HepG2 (cell line): ENCODE data around the gene TELO2. TPM values are rescaled to one million over a fixed set of nuclear protein-coding genes. Genes with fewer than 3 reads are reported as not detected.

Source experiments
- DRAP1 ChIP-seq: IDR thresholded peaks from 2 replicates; pipeline ENCODE4 v1.6.1; 2016; ENCODE audit warnings: missing genetic modification reagents, missing compliant biosample characterization
- ELF3 ChIP-seq: IDR thresholded peaks from 2 replicates; pipeline ENCODE4 v1.6.1; 2016; ENCODE audit warnings: missing genetic modification reagents, missing compliant biosample characterization
- GATA4 ChIP-seq: sonication (generic); IDR thresholded peaks from 2 replicates; pipeline ENCODE4 v1.6.1; 2016; ENCODE audit warnings: antibody characterized with exemption, low read depth, borderline replicate concordance
- PAF1 ChIP-seq: IDR thresholded peaks from 2 replicates; pipeline ENCODE4 v1.6.1; 2016; ENCODE audit warnings: missing genetic modification reagents, missing compliant biosample characterization
- PRMT3 ChIP-seq: sonication (generic); formaldehyde crosslinking; IDR thresholded peaks from 2 replicates; pipeline ENCODE4 v1.8.1; 2022; ENCODE audit warnings: low read depth, mild to moderate bottlenecking, moderate library complexity, missing genetic modification reagents, borderline replicate concordance
- RNF2 ChIP-seq: fragments of 450-650 bp; conservative IDR thresholded peaks from 2 replicates; pipeline ENCODE4 v1.6.1; 2016; ENCODE audit warnings: low read depth
- SIX1 ChIP-seq: sonication (generic); formaldehyde crosslinking; IDR thresholded peaks from 2 replicates; pipeline ENCODE4 v1.4.0; 2020; ENCODE audit warnings: missing genetic modification reagents, borderline replicate concordance
- SMYD3 ChIP-seq: sonication (generic); formaldehyde crosslinking; IDR thresholded peaks from 2 replicates; pipeline ENCODE4 v1.8.1; 2023; ENCODE audit warnings: mild to moderate bottlenecking, missing genetic modification reagents
- SOX13 ChIP-seq, 3 experiments: fragments of 450-650 bp in 1 of 3; sonication (generic) in 1 of 3; formaldehyde crosslinking in 1 of 3; IDR thresholded peaks in 2 of 3; conservative IDR thresholded peaks in 1 of 3; 2 replicates each; pipeline versions ENCODE4 v1.5.0 to v1.6.1; 2016 to 2020; ENCODE audit warnings: antibody characterized with exemption in 1 of 3, mild to moderate bottlenecking in 1 of 3, missing compliant biosample characterization in 1 of 3, missing genetic modification reagents in 1 of 3, moderate library complexity in 1 of 3
- TCF7L2 ChIP-seq: IDR thresholded peaks from 2 replicates; pipeline ENCODE4 v1.6.1; 2011; ENCODE audit warnings: mild to moderate bottlenecking, low read depth, low read length, moderate library complexity
- TMF1 ChIP-seq: sonication (generic); formaldehyde crosslinking; IDR thresholded peaks from 2 replicates; pipeline ENCODE4 v1.8.1; 2022; ENCODE audit warnings: low read depth, missing genetic modification reagents
- ZNF124 ChIP-seq: sonication (generic); formaldehyde crosslinking; IDR thresholded peaks from 2 replicates; pipeline ENCODE4 v1.4.0; 2020; ENCODE audit warnings: missing genetic modification reagents
- ZNF224 ChIP-seq: sonication (generic); formaldehyde crosslinking; IDR thresholded peaks from 2 replicates; pipeline ENCODE4 v1.5.0; 2020; ENCODE audit warnings: mild to moderate bottlenecking, missing genetic modification reagents
- ZNF232 ChIP-seq: sonication (generic); formaldehyde crosslinking; IDR thresholded peaks from 2 replicates; pipeline ENCODE4 v1.4.0; 2020; ENCODE audit warnings: missing genetic modification reagents, borderline replicate concordance
- ZNF337 ChIP-seq: sonication (generic); formaldehyde crosslinking; IDR thresholded peaks from 2 replicates; pipeline ENCODE4 v1.5.1; 2020; ENCODE audit warnings: missing genetic modification reagents, low read depth, mild to moderate bottlenecking, borderline replicate concordance
- ZNF33B ChIP-seq: sonication (generic); formaldehyde crosslinking; IDR thresholded peaks from 2 replicates; pipeline ENCODE4 v1.5.1; 2020; ENCODE audit warnings: mild to moderate bottlenecking, missing genetic modification reagents
- ZNF441 ChIP-seq: sonication (generic); formaldehyde crosslinking; IDR thresholded peaks from 2 replicates; pipeline ENCODE4 v1.7.0; 2021; ENCODE audit warnings: missing genetic modification reagents, borderline replicate concordance
- ZNF639 ChIP-seq: conservative IDR thresholded peaks from 2 replicates; pipeline ENCODE4 v1.6.1; 2018; ENCODE audit warnings: missing genetic modification reagents
- polyA plus RNA-seq, 8 experiments: library from polyadenylated mRNA; depleted of rRNA in 3 of 8; stranded (reverse) in 7 of 8; unstranded in 1 of 8; fragments of >200 nt; fragmentation: Illumina TruSeq in 4 of 8; extraction: Trizol in 4 of 8; gene quantifications; 2 replicates each; pipeline versions ENCODE4 v1.2.1 to v1.2.3, GENCODE V29; 2011 to 2016; ENCODE audit warnings: low read depth in 4 of 8, missing spikeins in 1 of 8, mixed read lengths in 1 of 8; ENCODE audit not compliant: insufficient read depth in 1 of 8
- total RNA-seq, 5 experiments: library from RNA; depleted of rRNA; stranded (reverse); fragments of >200 nt; fragmentation: Illumina TruSeq; extraction: Trizol; gene quantifications; 2 replicates each; pipeline ENCODE4 v1.2.3, GENCODE V29; 2016; ENCODE audit warnings: low read depth in 1 of 5
- TF ChIP-seq, protein P1 (sequence below): sonication (generic); formaldehyde crosslinking; IDR thresholded peaks from 2 replicates; pipeline ENCODE4 v1.5.1; 2020; ENCODE audit warnings: mild to moderate bottlenecking, missing genetic modification reagents, moderate library complexity
- TF ChIP-seq, protein P2 (sequence below), 2 experiments: sonication (generic) in 1 of 2; formaldehyde crosslinking in 1 of 2; IDR thresholded peaks; 2 replicates each; pipeline versions ENCODE4 v1.5.1 to v1.6.1; 2011 to 2020; ENCODE audit warnings: borderline replicate concordance in 1 of 2, low read depth in 1 of 2, low read length in 1 of 2, mild to moderate bottlenecking in 1 of 2, missing genetic modification reagents in 1 of 2, moderate library complexity in 1 of 2

Gene TELO2
- total and polyA plus RNA-seq, 2 of the 13 experiments (the other 11 are each of a cell fraction or from before 2014, with no cell fraction given), result 10.1 to 17.9 TPM

GRCh38 chr16:1545044-1546040 is 52.2 kb downstream of the TELO2 start (continued):
- TF ChIP-seq, protein P1, sequence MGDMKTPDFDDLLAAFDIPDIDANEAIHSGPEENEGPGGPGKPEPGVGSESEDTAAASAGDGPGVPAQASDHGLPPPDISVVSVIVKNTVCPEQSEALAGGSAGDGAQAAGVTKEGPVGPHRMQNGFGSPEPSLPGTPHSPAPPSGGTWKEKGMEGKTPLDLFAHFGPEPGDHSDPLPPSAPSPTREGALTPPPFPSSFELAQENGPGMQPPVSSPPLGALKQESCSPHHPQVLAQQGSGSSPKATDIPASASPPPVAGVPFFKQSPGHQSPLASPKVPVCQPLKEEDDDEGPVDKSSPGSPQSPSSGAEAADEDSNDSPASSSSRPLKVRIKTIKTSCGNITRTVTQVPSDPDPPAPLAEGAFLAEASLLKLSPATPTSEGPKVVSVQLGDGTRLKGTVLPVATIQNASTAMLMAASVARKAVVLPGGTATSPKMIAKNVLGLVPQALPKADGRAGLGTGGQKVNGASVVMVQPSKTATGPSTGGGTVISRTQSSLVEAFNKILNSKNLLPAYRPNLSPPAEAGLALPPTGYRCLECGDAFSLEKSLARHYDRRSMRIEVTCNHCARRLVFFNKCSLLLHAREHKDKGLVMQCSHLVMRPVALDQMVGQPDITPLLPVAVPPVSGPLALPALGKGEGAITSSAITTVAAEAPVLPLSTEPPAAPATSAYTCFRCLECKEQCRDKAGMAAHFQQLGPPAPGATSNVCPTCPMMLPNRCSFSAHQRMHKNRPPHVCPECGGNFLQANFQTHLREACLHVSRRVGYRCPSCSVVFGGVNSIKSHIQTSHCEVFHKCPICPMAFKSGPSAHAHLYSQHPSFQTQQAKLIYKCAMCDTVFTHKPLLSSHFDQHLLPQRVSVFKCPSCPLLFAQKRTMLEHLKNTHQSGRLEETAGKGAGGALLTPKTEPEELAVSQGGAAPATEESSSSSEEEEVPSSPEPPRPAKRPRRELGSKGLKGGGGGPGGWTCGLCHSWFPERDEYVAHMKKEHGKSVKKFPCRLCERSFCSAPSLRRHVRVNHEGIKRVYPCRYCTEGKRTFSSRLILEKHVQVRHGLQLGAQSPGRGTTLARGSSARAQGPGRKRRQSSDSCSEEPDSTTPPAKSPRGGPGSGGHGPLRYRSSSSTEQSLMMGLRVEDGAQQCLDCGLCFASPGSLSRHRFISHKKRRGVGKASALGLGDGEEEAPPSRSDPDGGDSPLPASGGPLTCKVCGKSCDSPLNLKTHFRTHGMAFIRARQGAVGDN, result peak; percentile 76
- TF ChIP-seq ZNF224 (CRISPR knock-in tag), result no peak
- TF ChIP-seq RNF2, result no peak
- no peak for TF ChIP-seq PAF1 (CRISPR knock-in tag)
- TF ChIP-seq SMYD3, result no peak
- no peak for TF ChIP-seq GATA4
- no peak for TF ChIP-seq SIX1 (CRISPR knock-in tag)
- TF ChIP-seq SOX13 (IDR thresholded peaks at IDR 0.05), result no peak
- peak in 1 of 2 experiments; percentile 22; a peak in 1 of 4 replicates for TF ChIP-seq SOX13 (CRISPR knock-in tag; conservative IDR thresholded peaks at IDR 0.05 in 1 of 2, IDR thresholded peaks at IDR 0.05 in 1 of 2)
- TF ChIP-seq TMF1 (CRISPR knock-in tag), result no peak
- no peak for TF ChIP-seq ZNF337 (CRISPR knock-in tag)
- peak; percentile 23; the same call in 1 of the 2 replicates for TF ChIP-seq ZNF441
- no peak for TF ChIP-seq ZNF232 (CRISPR knock-in tag)
- no peak for TF ChIP-seq ZNF639 (CRISPR knock-in tag)
- TF ChIP-seq ZNF124, result no peak
- TF ChIP-seq, protein P2, sequence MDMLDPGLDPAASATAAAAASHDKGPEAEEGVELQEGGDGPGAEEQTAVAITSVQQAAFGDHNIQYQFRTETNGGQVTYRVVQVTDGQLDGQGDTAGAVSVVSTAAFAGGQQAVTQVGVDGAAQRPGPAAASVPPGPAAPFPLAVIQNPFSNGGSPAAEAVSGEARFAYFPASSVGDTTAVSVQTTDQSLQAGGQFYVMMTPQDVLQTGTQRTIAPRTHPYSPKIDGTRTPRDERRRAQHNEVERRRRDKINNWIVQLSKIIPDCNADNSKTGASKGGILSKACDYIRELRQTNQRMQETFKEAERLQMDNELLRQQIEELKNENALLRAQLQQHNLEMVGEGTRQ (IDR thresholded peaks at IDR 0.05; ENCODE audit: low read depth, low read length), result no peak
- TF ChIP-seq, protein P2 (CRISPR knock-in tag; IDR thresholded peaks at IDR 0.05; ENCODE audit: borderline replicate concordance), result no peak
- TF ChIP-seq DRAP1, result 0 out of 2 replicates have a peak, but pooled peaks have one; percentile 17
- peak; percentile 95 for TF ChIP-seq ELF3
- TF ChIP-seq TCF7L2, result no peak
- no peak for TF ChIP-seq ZNF33B (CRISPR knock-in tag)
- no peak for TF ChIP-seq PRMT3 (CRISPR knock-in tag)
